ENCODE results near the gene TICAM1. TPM values are rescaled to one million over a fixed set of nuclear protein-coding genes. Genes with fewer than 3 reads are reported as not detected.
A peak's percentile ranks its signal among the peaks of the same experiment; 100 is the strongest.
"Not testable (repeated sequence)": the region's sequence is repeated elsewhere in the genome, so short reads cannot be mapped to it uniquely, and the experiment has no call there.

TICAM1 gene
- total RNA-seq, 1 experiment from 2014 or later: 6.5 TPM

GRCh38 chr19:4791183-4792018 lies 40.1 kb downstream of the TICAM1 start, which contains the start of gene FEM1A:
TSS of gene FEM1A (plus strand) at chr19:4791734. CDS start at chr19:4791855, 121 bp downstream.
- H3K27ac ChIP-seq (ENCODE audit: low read length): peak within 1 kb of the TSS; percentile 81
- peak within 1 kb of the TSS; percentile 100 for H3K4me2 ChIP-seq (ENCODE audit: low read length)
- ChIA-PET CTCF (interaction anchor here (0.6 to 1.5 kb wide), 26 partner anchors 14 to 1045 kb away, joined by 3 to 34 read pairs (median 5); partner anchors contain the start of gene PLIN3), POLR2A (ENCODE audit: unreplicated experiment) (interaction anchor here (0.6 to 0.8 kb wide), 5 partner anchors 10 to 1549 kb away, joined by 4 to 26 read pairs (median 7); no protein-coding TSS in a partner anchor)
- H3K27me3 ChIP-seq (ENCODE audit: low read length): no peaks in the 10 kb centered on the region
- ATAC-seq (peak; percentile 92), DNase-seq (peak; percentile 100)
- H3F3A ChIP-seq (ENCODE audit: low read length, unreplicated experiment): no peaks in the 10 kb centered on the region
- peak within 1 kb of the TSS; percentile 95 for H3K4me3 ChIP-seq (ENCODE audit: low read length)
- peaks cover 7% of the 10 kb centered on the region; the same call in 1 of the 2 replicates for H3K36me3 ChIP-seq (ENCODE audit: low read depth, low read length)
- intact Hi-C loops (cut with micrococcal nuclease): loop anchor here (1.0 kb wide), 3 partner anchors 59 to 97 kb away; no protein-coding TSS in a partner anchor
- peaks cover 29% of the 10 kb centered on the region for H3K4me1 ChIP-seq (ENCODE audit: insufficient read depth, low read length)
- TF ChIP-seq EZH2phosphoT487 (IDR thresholded peaks at IDR 0.05; ENCODE audit: borderline replicate concordance, low read length) (no peak), CTCF (conservative IDR thresholded peaks at IDR 0.05; ENCODE audit: low read depth, low read length) (peak; percentile 99), EZH2 (IDR thresholded peaks at IDR 0.05; ENCODE audit: low read length, unreplicated experiment) (no peak)
- H3K9me3 ChIP-seq (ENCODE audit: low read length): no peaks in the 10 kb centered on the region
- peak within 1 kb of the TSS; percentile 81 for H2AFZ ChIP-seq (ENCODE audit: low read length)
- H3K9me2 ChIP-seq (replicated peaks; ENCODE audit: low read length): no peaks in the 10 kb centered on the region
- peak within 1 kb of the TSS; percentile 98 for H3K9ac ChIP-seq (ENCODE audit: low read length)
- no TSS peak for BruUV-seq (replicated peaks)
- H4K20me1 ChIP-seq (ENCODE audit: low read length): peaks cover 26% of the 10 kb centered on the region
- peaks cover 49% of the 10 kb centered on the region for H3K79me2 ChIP-seq (ENCODE audit: low read length)

DNA sequence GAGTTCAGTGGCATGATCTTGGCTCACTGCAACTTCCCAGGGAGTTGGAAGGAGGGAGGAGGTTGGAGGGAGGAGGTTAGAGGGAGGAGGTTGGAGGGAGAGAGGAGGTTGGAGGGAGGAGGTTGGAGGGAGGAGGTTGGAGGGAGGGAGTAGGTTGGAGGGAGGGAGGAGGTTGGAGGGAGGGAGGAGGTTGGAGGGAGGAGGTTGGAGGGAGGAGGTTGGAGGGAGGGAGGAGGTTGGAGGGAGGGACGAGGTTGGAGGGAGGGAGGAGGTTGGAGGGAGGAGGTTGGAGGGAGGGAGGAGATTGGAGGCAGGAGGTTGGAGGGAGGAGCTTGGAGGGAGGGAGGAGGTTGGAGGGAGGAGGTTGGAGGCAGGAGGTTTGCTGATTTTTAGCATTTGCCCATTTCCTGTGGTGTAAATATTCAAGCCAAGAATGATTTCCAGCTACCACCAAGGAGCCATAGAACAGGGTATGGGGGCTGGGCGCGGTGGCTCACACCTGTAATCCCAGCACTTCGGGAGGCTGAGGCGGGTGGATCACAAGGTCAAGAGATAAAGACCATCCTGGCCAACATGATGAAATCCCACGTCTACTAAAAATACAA lies 45.0 kb downstream of the TICAM1 start:
- H3K27ac ChIP-seq (ENCODE audit: low read length); H3K9me2 ChIP-seq (replicated peaks; ENCODE audit: low read length); H3K9ac ChIP-seq (ENCODE audit: low read length); DNase-seq; POLR2A ChIA-PET (ENCODE audit: unreplicated experiment); H3K27me3 ChIP-seq (ENCODE audit: low read length); H3F3A ChIP-seq (ENCODE audit: low read length, unreplicated experiment); ATAC-seq; CTCF ChIA-PET; H3K4me1 ChIP-seq (ENCODE audit: insufficient read depth, low read length); BruUV-seq (replicated peaks); H3K4me2 ChIP-seq (ENCODE audit: low read length); H3K36me3 ChIP-seq (ENCODE audit: low read depth, low read length); H3K4me3 ChIP-seq (ENCODE audit: low read length); intact Hi-C loops (cut with micrococcal nuclease); H3K79me2 ChIP-seq (ENCODE audit: low read length); H2AFZ ChIP-seq (ENCODE audit: low read length); H4K20me1 ChIP-seq (ENCODE audit: low read length); H3K9me3 ChIP-seq (ENCODE audit: low read length): not testable (repeated sequence)

DNA sequence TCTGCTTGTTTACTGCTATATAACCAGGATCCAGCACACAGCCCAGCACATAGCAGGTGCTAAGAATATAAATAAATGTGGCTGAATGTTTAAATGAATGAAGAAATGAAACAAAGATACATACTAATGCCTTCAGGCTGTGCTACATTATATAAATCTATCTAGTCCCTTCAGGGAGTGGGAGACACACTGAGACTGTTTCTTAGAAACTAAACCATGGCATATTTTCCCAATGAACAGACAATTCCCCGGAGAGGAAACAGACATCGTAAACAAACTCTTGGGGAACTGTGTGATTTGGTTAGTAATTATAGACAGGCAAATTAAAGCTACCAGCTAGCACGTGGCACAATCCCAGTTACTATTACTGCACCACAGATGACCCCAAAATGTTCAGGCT lies 49.7 kb downstream of the TICAM1 start:
- Histone ChIP-seq H2AFZ (ENCODE audit: low read length) (no peak overlapping the region), H3K9me2 (replicated peaks; ENCODE audit: low read length) (no peaks in the 10 kb centered on the region), H3K27me3 (ENCODE audit: low read length) (peaks cover 7% of the 10 kb centered on the region; the same call in 1 of the 2 replicates), H3K27ac (ENCODE audit: low read length) (no peak overlapping the region), H3K4me2 (ENCODE audit: low read length) (no peak overlapping the region), H3K4me1 (ENCODE audit: insufficient read depth, low read length) (0 out of 2 replicates have a peak, but pooled peaks cover 7% of the 10 kb centered on the region), H3K9me3 (ENCODE audit: low read length) (no peaks in the 10 kb centered on the region), H3F3A (ENCODE audit: low read length, unreplicated experiment) (no peaks in the 10 kb centered on the region), H3K79me2 (ENCODE audit: low read length) (no peaks in the 10 kb centered on the region), H3K36me3 (ENCODE audit: low read depth, low read length) (no peaks in the 10 kb centered on the region), H4K20me1 (ENCODE audit: low read length) (no peaks in the 10 kb centered on the region), H3K4me3 (ENCODE audit: low read length) (no peak overlapping the region), H3K9ac (ENCODE audit: low read length) (no peak overlapping the region)
- no TSS peak for BruUV-seq (replicated peaks)
- ATAC-seq (no peak), DNase-seq (no peak)
- CTCF ChIA-PET: no interaction called here
- TF ChIP-seq EZH2phosphoT487 (IDR thresholded peaks at IDR 0.05; ENCODE audit: borderline replicate concordance, low read length) (no peak), EZH2 (IDR thresholded peaks at IDR 0.05; ENCODE audit: low read length, unreplicated experiment) (no peak), CTCF (conservative IDR thresholded peaks at IDR 0.05; ENCODE audit: low read depth, low read length) (no peak)
- POLR2A ChIA-PET (ENCODE audit: unreplicated experiment): no interaction called here
- intact Hi-C loops (cut with micrococcal nuclease): no loop called here

All from PC-3 (cell line).